HUDEP-2 (cell line): ENCODE measurements around the gene TSPAN17.

Experiments
- DNase-seq, 76 experiments: peaks; one replicate each; lab custom pipeline; 2025; ENCODE audit not compliant: unreplicated experiment in 76 of 76; lab: John Stamatoyannopoulos, UW

Gene TSPAN17

DNA sequence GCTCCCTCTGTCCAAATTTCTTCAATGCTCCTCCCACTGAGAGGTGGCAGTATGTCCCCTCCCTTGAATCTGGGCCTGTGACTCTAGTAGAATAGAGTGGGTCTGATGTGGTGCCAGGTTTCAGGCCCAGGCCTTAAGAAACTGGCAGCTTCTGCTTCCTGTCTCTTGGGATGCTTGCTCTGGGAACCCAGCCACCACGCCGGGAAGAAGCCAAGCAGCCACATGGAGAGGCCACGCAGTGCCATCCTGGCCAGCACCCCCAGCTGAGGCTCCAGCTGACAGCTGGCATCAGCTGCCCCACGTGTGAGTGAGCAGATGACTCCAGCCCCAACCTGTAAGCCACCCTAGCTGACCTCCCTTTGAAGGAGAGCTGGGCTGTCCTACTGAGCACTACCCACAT lies 7.3 kb upstream of the TSPAN17 start:
- no peak for DNase-seq

DNA sequence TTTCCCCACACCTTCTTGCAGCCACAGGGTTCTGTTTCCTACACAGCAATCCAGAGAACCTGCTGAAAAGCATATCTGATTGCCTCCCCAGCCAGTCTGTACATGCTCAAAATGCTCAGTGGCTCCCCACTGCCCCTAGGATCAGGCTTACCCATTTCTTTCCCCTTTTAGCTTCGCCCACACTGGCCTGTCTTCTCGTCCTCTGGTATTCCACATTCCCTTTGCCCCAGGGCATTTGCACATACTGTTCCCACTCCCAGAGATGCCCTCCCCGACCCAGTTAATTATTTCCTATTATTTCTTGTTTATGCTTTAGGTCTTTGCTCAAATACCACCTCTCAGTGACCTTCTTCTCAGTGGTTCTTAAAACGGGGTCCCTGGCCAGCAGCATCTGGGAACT lies 6.7 kb upstream of the TSPAN17 start:
- no peak for DNase-seq

DNA sequence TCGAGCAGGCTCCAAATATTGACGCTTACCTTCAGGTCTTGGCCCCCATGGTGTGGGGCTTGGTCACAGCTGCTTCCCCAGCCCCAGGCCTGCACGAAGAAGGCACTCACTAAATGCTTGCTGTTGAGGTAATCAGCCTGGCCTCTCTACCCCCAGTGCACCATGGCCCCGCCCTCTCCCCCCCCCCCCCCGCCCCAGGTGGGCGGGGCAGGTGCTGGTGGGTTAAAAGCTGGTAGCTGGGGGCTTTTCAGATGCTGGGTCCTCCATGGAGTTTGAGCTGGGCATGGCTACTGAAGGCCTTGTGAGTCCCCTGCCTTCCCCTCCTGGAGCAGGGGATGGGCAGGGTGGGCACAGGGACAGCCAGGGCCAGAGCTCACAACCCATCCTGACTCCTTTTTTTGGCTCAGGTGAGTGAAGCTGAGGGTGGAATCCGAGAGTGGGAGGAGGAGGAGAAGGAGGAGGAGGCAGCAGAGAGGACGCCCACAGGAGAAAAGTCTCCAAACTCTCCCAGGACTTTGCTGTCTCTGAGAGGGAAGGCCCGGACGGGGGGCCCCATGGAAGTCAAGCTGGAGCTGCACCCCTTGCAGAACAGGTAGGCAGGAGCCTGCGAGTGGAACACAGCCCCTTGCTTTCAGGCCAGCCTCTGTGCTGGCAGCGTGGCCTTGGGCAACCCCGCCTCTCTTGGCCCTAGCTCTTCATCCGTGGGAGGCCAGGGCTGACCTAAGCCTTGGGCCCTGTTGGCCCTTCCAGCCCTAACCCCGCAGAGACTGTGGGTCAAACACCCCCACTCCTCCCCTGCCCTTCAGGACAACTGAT lies 4.4 kb upstream of the TSPAN17 start:
- DNase-seq, result peak in 2 of 76 experiments; percentile 29 to 34

DNA sequence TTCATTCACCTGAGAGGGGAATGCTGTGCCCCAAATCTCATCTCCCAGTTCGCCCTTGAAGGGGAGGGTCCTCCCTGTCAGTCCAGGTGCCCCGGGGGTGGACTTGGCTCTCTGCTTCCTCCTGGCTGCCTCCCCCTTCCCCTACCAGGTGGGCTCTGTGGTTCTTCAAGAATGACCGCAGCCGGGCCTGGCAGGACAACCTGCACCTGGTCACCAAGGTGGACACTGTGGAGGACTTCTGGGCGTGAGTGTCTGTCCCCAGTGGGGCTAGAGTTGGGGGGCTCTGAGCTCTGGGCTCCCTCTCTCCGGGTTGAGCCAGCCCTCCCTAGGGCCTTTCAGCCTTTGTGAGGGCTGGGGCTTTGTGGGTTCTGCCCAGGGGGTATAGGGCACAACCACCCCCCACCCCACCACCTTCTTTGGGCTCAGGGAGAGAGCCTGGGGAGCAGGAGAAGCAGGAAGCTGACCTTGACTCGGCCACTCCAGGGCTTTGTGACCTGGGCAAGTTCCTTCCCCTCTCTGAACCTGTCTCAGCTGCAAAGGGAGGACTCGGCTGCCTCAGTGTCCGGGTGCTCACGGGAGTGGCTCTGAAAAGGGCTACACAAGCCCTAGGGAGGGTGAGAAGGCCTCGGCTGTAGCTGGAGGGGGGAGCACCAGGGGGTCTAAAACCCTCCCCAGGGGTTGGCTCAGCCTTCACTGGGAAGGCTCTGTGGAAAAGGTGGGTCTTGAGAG lies 3.6 kb upstream of the TSPAN17 start:
- no peak for DNase-seq

DNA sequence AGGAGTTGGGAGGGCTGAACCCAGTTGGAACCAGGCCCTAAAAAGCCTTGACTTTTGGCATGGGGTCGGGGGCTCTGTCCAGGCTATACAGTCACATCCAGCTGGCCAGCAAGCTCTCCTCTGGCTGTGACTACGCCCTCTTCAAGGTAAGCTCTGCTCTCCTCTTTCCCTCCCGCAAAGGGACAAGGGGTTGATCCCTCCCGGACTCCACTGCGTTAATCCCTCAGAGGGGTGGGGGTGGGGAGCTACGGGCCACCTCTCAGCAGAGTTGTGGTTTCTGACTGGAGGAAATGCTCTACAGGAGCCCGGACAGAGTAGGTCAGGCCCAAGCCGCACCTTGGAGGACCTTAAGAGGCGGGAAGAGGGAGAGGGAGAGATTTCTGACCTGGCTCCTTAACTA lies 3.0 kb upstream of the TSPAN17 start:
- DNase-seq, result no peak

DNA sequence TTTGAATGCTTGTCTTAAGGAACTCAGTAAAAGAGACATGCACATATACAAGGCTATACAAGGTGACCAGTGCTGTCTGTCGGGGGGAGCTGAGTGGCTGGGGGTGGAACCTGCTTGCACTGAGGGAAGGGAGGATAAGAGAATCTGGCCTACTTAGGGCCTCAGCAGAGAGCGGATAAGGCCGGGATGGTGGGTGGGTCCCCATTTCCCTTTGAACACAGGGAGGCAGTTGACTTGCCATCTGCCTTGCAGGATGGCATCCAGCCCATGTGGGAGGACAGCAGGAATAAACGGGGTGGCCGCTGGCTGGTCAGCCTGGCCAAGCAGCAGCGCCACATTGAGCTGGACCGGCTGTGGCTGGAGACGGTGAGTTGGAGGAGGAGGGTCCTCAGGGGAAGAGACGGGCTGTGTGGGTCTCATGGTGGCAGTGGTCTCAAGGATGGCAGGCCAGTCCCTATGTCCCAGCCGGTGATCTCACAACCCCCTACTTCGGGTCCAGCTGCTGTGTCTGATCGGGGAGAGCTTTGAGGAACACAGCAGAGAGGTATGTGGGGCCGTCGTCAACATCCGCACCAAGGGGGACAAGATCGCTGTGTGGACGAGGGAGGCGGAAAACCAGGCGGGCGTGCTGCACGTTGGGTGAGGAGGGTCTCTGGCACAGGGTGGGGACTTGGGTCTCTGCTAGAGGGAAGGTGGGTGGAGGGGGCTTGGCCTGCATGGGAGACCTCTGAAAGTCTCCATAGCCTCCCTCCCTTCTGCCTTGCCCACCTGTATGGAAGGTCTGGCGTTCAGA lies 2.2 kb upstream of the TSPAN17 start:
- DNase-seq, result peak in 35 of 76 experiments; percentile 6 to 76 (median 42)

DNA sequence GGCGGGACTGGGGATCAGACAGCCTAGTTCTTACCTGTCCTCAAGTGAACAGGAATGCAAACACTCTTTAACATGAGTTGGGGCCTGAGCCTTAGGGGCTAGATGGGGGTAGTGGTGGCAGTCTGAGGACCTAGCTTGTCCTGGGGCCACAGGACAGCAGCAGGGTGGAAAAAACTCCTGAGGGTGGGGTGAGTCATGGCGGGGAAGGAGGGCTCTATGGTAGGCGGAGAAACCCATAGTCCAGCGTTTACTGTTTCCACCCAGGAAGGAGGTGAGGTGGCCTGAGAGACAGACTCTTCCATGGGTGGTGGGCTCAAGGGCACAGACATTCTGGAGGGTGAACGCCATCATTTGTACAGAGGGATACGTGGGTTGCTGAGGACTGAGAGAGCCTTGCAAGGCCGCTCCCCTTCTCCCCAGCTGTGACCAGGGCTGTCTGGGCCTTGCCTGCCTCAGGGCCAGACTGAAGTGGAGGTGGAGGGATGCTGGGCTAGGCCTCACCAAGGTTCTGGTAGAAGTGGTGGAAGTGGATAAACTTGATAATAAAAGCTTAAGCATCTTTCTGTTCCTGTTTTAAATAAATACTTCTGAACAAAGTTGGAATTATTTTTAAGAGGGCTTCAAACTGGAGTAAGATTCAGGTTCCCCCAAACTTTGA lies 1.1 kb upstream of the TSPAN17 start:
- no peak for DNase-seq

DNA sequence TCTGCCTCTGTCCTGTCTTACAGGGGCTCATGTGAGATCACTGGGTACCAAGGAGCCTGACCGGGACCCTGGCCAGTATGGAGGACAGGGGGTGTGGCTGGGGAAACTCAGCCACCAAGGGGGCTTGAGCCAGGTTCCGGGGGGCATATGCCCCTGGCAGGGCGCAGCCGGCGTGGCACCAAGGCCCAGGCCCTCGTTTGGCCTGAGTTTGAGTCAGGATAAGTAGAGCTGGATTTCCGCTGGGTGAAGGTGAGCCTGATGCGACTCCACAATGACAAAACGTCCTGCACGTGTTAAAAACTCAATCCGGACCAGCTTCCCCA lies 616 bp upstream of the TSPAN17 start:
- no peak for DNase-seq

DNA sequence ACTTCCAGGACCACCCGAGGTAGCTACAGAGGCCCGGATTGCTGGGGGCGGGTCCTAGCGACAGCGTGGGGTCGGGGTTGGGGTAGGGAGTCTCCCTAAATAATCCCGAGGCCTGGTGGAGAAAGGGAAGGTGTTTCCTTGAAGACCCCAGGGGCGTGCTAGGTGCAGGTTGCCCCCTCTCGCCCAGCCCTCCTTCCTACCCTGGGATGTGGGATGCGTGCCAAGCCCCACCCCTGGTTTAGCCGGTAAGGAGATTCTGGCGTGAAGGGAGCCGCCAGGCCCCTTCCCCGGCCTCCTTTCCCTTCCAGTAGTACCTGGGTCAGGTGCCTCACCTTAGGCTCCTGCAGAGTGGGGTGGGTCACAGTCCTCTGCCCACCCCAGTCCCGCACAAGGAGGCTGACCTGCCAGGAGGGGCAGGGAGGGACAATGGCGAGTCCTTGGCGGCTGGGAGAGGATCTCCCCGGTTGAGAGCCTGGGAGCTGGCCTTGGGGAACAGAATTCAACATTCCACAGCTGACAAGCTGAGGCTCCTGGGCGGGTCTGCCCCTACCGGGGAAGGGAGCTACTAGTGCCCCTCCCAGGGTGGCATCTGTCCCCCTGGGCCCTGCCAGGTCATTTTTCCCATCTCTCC lies 674 bp downstream of the TSPAN17 start:
- DNase-seq, result peak in 61 of 76 experiments; percentile 2 to 84 (median 53)

DNA sequence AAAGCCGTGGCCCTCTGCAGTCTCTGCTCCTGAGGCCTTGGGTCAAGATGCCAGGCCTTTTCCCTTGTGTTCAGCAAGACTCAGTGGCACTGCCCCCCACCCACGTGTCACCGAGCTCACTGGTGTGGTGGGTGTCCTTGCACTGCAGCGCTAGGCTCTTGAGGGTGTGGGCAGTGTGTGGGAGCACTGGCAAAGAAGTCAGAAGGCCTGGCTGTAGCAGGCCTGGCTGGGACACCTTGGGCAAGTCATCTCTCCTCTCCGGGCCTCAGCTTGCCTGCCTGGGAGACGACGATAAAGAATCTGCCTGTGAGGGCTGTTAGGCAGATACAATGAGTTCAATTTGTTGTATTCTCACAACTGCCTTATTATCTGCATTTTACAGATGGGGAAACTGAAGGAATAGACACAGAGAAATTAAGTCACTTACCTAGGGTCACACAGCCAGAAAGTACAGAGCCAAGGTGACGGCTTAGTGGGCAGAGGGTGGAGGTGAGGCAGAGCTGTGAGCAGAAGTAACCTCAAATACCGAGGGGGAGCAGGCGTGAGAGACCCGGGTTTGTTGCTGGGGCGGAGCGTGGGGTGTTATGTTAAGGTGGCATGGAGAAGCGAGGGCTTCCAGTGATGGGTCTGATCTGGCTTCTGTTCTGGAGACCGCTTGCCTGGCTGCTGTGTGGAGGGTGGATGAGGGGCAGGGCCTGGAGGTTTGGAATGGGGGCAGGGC lies 1.4 kb downstream of the TSPAN17 start:
- peak in 75 of 76 experiments; percentile 66 to 97 (median 89) for DNase-seq

DNA sequence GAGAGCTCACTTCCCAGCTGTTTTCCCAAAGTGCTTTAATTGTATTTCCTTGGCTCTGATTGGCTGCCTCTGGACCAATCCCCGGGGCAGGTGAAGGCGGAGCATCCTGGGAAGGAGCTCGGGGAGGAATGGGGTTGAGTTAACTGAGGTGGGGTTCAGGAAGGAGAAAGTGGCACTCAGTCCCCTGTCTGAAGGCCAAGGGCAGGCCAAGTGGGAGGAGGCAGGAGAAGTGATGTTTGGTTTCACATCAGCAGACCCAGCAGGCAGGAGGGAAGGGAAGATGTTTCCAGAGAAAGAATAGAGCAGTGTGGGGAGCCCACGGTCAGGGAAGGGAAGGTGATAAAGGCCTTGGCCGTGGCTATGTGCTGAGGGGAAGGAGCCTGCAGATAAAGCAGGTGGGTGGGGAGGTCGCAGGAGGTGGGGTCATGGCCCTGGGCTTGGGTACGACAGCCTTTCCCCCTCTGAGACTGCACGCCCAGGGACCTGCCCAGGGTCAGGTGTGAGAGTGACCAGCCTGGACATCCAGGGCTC lies 3.1 kb downstream of the TSPAN17 start:
- DNase-seq, result peak in 8 of 76 experiments; percentile 6 to 29 (median 18)

DNA sequence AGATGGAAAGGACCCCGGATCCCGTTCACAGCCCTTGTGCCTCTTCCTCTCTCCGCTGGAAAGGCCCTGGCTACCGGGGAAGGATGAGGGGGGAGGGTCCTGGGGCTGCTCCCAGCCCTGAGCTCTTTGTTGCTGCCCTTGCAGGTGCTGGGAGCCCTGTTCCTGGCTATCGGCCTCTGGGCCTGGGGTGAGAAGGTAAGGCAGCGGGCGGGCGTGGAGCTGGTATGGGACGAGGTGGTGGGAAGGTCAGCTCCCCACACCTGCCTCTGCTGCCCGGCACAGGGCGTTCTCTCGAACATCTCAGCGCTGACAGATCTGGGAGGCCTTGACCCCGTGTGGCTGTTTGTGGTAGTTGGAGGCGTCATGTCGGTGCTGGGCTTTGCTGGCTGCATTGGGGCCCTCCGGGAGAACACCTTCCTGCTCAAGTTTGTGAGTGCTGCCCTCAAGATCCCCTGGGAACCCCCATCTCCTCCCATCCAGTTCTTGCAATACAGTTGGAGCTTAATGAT lies 4.2 kb downstream of the TSPAN17 start:
- no peak for DNase-seq

DNA sequence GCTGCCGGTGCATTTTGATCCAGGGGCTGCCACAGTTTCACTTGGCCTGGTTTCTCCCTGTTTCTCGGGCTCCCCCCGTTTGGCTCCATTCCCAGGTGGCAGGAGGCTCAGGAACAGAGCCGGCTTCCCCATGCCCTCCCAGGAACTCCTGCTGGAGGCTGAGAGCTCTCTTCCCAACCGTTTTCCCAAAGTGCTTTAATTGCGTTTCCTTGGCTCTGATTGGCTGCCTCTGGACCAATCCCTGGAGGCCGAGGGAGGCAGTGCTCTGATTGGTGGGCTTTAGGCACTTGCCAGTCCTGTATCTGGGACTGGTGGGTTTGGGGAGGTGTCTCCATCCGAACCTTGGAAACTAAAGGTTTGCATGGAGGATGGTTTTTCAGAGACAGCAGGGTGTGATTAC lies 4.9 kb downstream of the TSPAN17 start:
- no peak for DNase-seq

DNA sequence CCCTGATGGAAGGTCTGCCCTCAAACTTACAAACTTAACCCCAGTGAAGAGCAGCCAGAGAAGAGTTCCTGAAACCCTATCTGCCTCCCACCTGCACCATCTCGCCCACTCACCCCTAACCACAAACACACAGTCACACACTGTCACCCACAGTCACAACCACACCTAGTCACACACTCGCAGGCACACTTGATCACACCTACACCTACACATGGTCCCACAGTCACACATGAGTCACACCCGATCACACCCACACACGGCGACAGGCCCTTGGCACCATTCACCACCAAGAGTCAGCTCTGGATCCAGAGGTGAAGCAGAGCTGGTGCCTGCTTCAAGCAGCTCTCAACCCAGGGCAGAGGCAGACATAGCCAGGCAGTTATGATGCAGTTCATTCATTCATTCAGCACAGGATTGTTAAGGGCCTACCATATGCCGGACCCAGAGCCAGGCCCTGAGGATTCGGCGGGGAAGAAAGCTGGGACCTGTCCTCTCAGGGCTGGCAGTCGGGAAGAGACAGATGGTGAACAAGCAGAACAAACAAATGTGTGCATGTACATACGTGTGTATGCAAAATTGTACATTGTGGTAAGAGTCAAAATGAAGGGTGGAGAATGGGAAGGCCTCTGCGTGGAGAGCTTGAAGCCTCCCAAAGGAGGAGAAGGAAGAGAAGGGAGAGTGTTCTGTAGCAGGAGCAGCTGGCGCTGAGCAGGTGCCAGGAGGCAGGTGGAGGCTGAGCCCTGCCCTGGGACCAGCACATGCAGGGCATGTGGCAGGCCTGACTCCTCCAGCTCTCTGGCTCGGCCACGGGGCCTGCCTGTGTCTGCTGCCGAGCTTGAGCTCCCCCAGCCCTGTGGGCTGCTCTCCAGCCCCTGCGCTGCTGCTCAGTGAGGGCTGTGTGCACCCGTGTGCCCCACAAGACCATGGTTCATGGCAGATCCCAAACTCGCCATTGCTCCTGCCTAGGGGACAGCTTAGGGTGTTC lies 6.4 kb downstream of the TSPAN17 start:
- peak in 54 of 76 experiments; percentile 5 to 81 (median 46) for DNase-seq

DNA sequence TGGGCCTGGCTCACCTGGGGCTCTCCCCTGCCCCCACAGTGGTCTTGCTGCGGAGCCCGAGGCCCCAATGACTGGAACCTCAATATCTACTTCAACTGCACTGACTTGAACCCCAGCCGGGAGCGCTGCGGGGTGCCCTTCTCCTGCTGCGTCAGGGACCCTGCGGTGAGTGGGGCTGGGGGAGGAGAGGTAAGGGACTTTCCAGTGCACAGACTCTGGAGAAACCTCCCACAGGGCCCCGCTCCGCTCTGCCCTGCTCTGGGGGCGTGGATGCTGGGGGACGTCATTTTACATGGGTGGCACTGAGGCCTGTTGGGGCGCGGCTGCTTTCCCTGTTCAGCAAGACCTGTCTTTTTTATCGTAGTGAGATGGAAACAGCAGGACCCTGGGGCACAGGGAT lies 7.6 kb downstream of the TSPAN17 start:
- DNase-seq, result no peak

DNA sequence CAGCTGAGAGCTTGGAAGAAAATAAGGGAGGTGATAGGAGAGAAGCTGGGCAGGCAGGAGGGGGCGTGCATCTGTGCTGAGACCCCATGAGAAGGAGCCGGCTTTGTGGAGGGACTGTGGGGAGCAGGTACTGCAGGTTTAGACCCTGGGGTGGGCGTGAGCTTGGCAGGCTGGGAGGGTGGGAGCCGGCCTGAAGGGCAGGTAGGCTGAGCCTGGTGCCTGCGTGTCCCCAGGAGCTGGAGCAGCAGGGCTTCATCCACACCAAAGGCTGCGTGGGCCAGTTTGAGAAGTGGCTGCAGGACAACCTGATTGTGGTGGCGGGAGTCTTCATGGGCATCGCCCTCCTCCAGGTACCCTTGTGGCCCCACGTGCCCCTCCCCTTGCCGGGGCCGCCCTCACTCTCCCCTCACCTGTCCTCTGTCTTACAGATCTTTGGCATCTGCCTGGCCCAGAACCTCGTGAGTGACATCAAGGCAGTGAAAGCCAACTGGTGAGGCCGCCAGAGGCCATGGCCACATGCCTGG lies 9.2 kb downstream of the TSPAN17 start:
- no peak for DNase-seq

DNA sequence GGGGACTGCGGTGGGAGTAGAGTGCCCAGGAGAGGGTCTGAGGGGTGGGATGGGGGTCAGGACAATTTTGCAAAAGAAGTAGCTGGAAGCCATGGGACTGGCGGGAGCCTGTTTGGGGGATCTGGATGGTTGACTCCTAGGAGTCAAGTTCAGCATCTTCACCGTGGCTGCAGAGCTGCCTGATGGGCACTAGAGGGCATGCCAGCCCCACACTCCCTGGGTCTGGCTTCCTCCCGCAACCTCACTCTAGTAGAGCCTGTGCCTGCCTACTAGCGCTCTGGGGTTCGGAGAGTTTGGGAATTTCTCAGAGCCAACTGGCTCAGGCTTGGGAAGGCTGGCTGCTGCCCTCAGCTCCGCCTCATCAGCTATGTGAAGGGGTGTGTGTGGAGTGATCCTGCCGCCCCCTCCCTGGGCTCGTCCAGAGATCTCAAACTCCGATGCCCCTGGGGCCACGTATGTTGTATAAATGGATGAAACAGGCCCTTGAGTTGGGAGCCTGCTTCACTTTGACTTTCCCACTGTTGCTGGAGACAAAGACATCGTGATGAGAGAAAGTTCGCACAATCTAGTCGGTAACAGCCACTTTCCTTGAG lies 10.8 kb downstream of the TSPAN17 start:
- peak in 46 of 76 experiments; percentile 5 to 62 (median 25) for DNase-seq
